Tibial artery (tissue), 4 donors: Measurements from ENCODE around the gene PRCD.

Experiments used
- DNase-seq, 2 donors: peaks; one replicate each; pipeline ENCODE4 v3.0.0-alpha.2; 2019
- H3K27ac ChIP-seq, 2 donors: fragments of 200-600 bp; sonication (generic) in 1 of 2; 1 replicate in 1 of 2; 2 replicates in 1 of 2; pipeline ENCODE4 v1.5.1; 2018 to 2019; ENCODE audit warnings: mild to moderate bottlenecking in 1 of 2
- H3K27me3 ChIP-seq, 2 donors: fragments of 200-600 bp; sonication (generic) in 1 of 2; one replicate each; pipeline versions ENCODE4 v1.5.1 to v1.6.0; 2016 to 2019
- H3K36me3 ChIP-seq, 3 donors: fragments of 200-600 bp; sonication (generic) in 2 of 3; one replicate each; pipeline ENCODE4 v1.5.1; 2016 to 2019; ENCODE audit warnings: mild to moderate bottlenecking in 2 of 3
- H3K4me1 ChIP-seq, 4 donors: fragments of 200-600 bp; sonication (generic) in 2 of 4; 1 replicate in 3 of 4; 2 replicates in 1 of 4; pipeline ENCODE4 v1.5.1; 2016 to 2019
- H3K4me3 ChIP-seq, 2 donors: fragments of 200-600 bp; sonication (generic) in 1 of 2; 1 replicate in 1 of 2; 2 replicates in 1 of 2; pipeline ENCODE4 v1.5.1; 2018 to 2019; ENCODE audit warnings: mild to moderate bottlenecking in 2 of 2
- H3K9me3 ChIP-seq, 3 donors: fragments of 200-600 bp; sonication (generic) in 1 of 3; one replicate each; pipeline ENCODE4 v1.5.1; 2016 to 2019
- intact Hi-C: fragments of 100-400 bp; cut with DNase I; formaldehyde crosslinking; loops from one replicate; pipeline ENCODE4 v1.15.0; 2023; ENCODE audit warnings: low total_unique reads
- TF ChIP-seq, protein P1 (sequence below), 2 experiments: fragments of 200-600 bp in 1 of 2; fragments of 450-650 bp in 1 of 2; IDR thresholded peaks; one replicate each; pipeline ENCODE4 v1.5.1; 2017 to 2019; ENCODE audit warnings: antibody characterized with exemption in 2 of 2, mild to moderate bottlenecking in 1 of 2, moderate library complexity in 1 of 2

Gene PRCD

DNA sequence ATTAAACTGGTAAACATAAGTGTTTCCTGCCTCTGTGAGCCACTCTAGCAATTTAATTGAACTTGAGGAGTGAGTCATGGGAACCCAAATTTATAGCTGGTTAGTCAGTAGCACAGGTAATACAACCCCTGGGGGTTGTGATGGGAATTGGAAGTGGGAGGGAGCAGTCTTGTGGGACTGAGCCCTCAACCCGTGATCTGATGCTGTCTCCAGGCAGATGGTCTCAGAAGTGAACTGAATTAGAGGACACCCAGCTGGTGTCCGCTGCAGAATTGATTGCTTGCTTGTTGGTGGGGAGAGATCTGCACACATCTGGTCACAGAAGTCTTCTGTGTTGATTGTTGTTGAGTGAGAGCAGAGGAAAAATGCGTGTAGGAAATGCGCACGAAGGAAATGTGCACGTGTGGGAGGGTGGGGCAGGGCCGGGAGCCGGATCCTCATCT, 53.6 kb downstream of the PRCD start:
- Histone ChIP-seq H3K36me3 (no peaks in the 10 kb centered on the region), H3K4me3 (no peak overlapping the region), H3K4me1 (no peaks in the 10 kb centered on the region), H3K27ac (no peak overlapping the region), H3K9me3 (no peaks in the 10 kb centered on the region), H3K27me3 (peaks cover 0 to 65% of the 10 kb centered on the region in 2 donors)
- intact Hi-C loops = no loop called here
- TF ChIP-seq, protein P1, sequence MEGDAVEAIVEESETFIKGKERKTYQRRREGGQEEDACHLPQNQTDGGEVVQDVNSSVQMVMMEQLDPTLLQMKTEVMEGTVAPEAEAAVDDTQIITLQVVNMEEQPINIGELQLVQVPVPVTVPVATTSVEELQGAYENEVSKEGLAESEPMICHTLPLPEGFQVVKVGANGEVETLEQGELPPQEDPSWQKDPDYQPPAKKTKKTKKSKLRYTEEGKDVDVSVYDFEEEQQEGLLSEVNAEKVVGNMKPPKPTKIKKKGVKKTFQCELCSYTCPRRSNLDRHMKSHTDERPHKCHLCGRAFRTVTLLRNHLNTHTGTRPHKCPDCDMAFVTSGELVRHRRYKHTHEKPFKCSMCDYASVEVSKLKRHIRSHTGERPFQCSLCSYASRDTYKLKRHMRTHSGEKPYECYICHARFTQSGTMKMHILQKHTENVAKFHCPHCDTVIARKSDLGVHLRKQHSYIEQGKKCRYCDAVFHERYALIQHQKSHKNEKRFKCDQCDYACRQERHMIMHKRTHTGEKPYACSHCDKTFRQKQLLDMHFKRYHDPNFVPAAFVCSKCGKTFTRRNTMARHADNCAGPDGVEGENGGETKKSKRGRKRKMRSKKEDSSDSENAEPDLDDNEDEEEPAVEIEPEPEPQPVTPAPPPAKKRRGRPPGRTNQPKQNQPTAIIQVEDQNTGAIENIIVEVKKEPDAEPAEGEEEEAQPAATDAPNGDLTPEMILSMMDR (IDR thresholded peaks at IDR 0.05) = no peak
- no peak for DNase-seq

DNA sequence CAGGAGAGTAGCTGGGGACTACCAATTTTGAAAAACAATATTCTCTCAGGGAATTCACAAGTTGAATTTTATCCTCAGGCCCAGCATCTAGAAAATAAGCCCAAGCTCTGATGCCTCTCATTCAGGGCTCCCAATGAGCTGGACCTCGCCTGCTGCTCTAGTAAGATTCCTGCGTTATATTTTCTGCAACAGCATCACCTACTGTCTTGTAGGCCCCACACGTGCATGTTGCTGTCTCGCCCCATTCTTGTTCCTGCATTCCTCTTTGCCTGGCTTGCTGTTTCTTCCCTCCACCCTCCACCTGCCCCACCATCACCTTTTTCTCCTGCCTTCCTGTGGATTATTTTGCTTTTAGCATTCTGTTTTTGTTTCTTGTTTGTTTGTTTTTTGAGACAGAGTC, 54.1 kb downstream of the PRCD start:
- Histone ChIP-seq H3K4me3 (no peak overlapping the region), H3K9me3 (no peaks in the 10 kb centered on the region), H3K27ac (no peak overlapping the region), H3K36me3 (no peaks in the 10 kb centered on the region), H3K27me3 (peaks cover 0 to 63% of the 10 kb centered on the region in 2 donors), H3K4me1 (no peaks in the 10 kb centered on the region)
- TF ChIP-seq, protein P1 (IDR thresholded peaks at IDR 0.05) = no peak
- no peak for DNase-seq
- intact Hi-C loops = no loop called here

DNA sequence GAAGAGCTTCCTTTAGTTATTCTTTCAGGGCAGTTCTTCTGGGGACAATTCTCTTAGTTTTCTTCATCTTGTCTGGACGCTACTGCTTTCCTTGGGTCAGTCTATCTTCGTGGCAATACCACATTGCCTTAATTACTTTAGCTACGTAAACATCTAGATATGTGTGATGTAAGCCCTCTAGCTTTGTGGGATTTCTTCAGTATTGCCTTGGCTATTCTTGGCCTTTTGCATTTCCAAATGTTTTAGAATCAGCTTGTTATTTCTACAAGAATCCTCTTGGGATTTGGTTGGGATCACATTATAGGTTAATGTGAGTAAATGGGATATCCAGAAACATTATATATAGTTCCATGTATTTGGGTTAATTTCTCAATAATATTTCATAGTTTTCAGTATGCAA, 54.8 kb downstream of the PRCD start:
- Histone ChIP-seq H3K4me1 (no peaks in the 10 kb centered on the region), H3K27ac (no peak overlapping the region), H3K9me3 (no peaks in the 10 kb centered on the region), H3K27me3 (peaks cover 0 to 59% of the 10 kb centered on the region in 2 donors), H3K36me3 (no peaks in the 10 kb centered on the region), H3K4me3 (no peak overlapping the region)
- no peak for DNase-seq
- TF ChIP-seq, protein P1 (IDR thresholded peaks at IDR 0.05) = no peak
- intact Hi-C loops = no loop called here
